ENCODE results near the gene ATF6. TPM values are rescaled to one million over a fixed set of nuclear protein-coding genes. Genes with fewer than 3 reads are reported as not detected.

Gene ATF6
- total and polyA plus RNA-seq, 2 of the 4 experiments (the other 2 are of a cell fraction): 12.2 to 17.6 TPM

DNA sequence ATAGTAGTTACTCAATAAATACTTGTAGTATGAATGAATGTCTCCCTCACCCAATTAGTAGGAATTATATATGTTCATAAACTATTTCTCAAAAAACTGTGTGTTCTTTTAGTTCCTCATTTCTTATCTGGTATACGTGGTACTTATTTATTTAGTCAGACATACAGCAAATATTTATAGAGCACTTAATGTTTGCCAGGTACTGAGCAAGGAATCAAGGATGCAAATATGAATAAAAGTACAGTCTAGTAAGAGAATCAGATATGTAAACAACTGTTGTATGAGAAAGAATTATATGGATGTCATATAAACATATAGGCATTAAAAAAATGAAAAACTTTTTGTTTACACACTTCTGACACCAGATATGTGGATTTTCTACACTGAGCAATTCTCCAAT lies 58.5 kb downstream of the ATF6 start:
- H2AK9ac ChIP-seq (replicated peaks; ENCODE audit: low read depth, low read length, poor library complexity): no peak overlapping the region
- WGBS, 2 experiments (ENCODE audit: extremely low coverage in 2 of 2, insufficient read length in 1 of 2): no CpG with 5 or more reads among the region's 1 CpG
- no peak overlapping the region for H2BK120ac ChIP-seq (ENCODE audit: low read depth, low read length)
- no TSS peak for BruUV-seq (replicated peaks)
- no peak overlapping the region for H2BK5ac ChIP-seq (ENCODE audit: low read depth, low read length, poor library complexity, severe bottlenecking)
- dilution Hi-C loops (cut with HindIII; ENCODE audit: low sequenced_read_pairs, unreplicated experiment): no loop called here
- H3K27ac ChIP-seq (ENCODE audit: insufficient read depth, low read length): no peak overlapping the region
- no peak overlapping the region for H4K91ac ChIP-seq (ENCODE audit: insufficient read depth, low read depth, low read length)
- H3K4me2 ChIP-seq (ENCODE audit: low read depth, low read length): no peak overlapping the region
- ChIA-PET CTCF (no interaction called here), POLR2A (ENCODE audit: unreplicated experiment) (interaction anchor here (0.6 kb wide), 1 partner anchor 74 kb away, joined by 11 read pairs; no protein-coding TSS in a partner anchor)
- no peak overlapping the region for H3K56ac ChIP-seq (ENCODE audit: extremely low read depth, insufficient read depth, low read length)
- intact Hi-C loops (cut with micrococcal nuclease): no loop called here
- H2AK5ac ChIP-seq (ENCODE audit: low read depth, low read length): no peak overlapping the region
- 0 out of 4 replicates have a peak, but pooled peaks cover 0 to 6% of the 10 kb centered on the region in 2 experiments for H3K79me1 ChIP-seq (ENCODE audit: low read depth in 1 of 2, low read length in 2 of 2)
- H4K8ac ChIP-seq (ENCODE audit: low read depth in 2 of 2, low read length in 2 of 2): no peak overlapping the region
- H3K4ac ChIP-seq (ENCODE audit: low read depth, low read length): no peak overlapping the region
- no peak overlapping the region for H3K14ac ChIP-seq (replicated peaks; ENCODE audit: low read depth, low read length)
- H2BK20ac ChIP-seq (ENCODE audit: low read depth, low read length): no peak overlapping the region
- H3K18ac ChIP-seq (ENCODE audit: low read depth, low read length): no peak overlapping the region
- H3K23ac ChIP-seq (ENCODE audit: low read depth, low read length): no peak overlapping the region
- DNase-seq: no peak
- no peaks in the 10 kb centered on the region for H3K9me3 ChIP-seq (ENCODE audit: control insufficient read depth, insufficient read depth, low read length)
- H3K27me3 ChIP-seq (ENCODE audit: control insufficient read depth, insufficient read depth, low read length): no peaks in the 10 kb centered on the region
- TF ChIP-seq RCOR1 (IDR thresholded peaks at IDR 0.05; ENCODE audit: insufficient replicate concordance, low read length) (no peak), MXI1 (IDR thresholded peaks at IDR 0.05; ENCODE audit: borderline replicate concordance, low read depth, low read length) (no peak), POLR2A (IDR thresholded peaks at IDR 0.05; ENCODE audit: low read depth, low read length) (no peak), CHD1 (IDR thresholded peaks at IDR 0.05; ENCODE audit: low read depth, low read length) (no peak), MAZ (IDR thresholded peaks at IDR 0.05; ENCODE audit: borderline replicate concordance, low read depth, low read length) (no peak), RAD21 (IDR thresholded peaks at IDR 0.05; ENCODE audit: low read length) (no peak), RFX5 (IDR thresholded peaks at IDR 0.05; ENCODE audit: low read depth, low read length) (no peak)
- H4K5ac ChIP-seq (ENCODE audit: low read depth, low read length): no peak overlapping the region
- H3K9me1 ChIP-seq (ENCODE audit: insufficient read depth, low read length): no peaks in the 10 kb centered on the region
- ATAC-seq (ENCODE audit: low read depth): no peak
- H3K36me3 ChIP-seq (ENCODE audit: control insufficient read depth, insufficient read depth, low read length): no peaks in the 10 kb centered on the region; the same call in 1 of the 2 replicates
- in situ Hi-C loops (cut with MboI; ENCODE audit: low sequenced_read_pairs): no loop called here
- no peak overlapping the region for H3K4me3 ChIP-seq (ENCODE audit: insufficient read depth, low read depth, low read length)
- H4K20me1 ChIP-seq (ENCODE audit: insufficient read depth, low read length): no peaks in the 10 kb centered on the region
- no peaks in the 10 kb centered on the region; the same call in 1 of the 2 replicates for H3K4me1 ChIP-seq (ENCODE audit: control insufficient read depth, insufficient read depth, low read length)
- H2BK15ac ChIP-seq (ENCODE audit: low read depth, low read length): no peak overlapping the region
- H3K9ac ChIP-seq (ENCODE audit: low read depth, low read length): no peak overlapping the region
- H2AFZ ChIP-seq (replicated peaks; ENCODE audit: low read length, poor library complexity): no peak overlapping the region
